Measurements from ENCODE around the gene GLS2. TPM values are rescaled to one million over a fixed set of nuclear protein-coding genes. Genes with fewer than 3 reads are reported as not detected.
A peak's percentile ranks its signal among the peaks of the same experiment; 100 is the strongest.

GLS2 gene
- total RNA-seq, 1 donor from 2014 or later: 2.3 TPM

GRCh38 chr12:56451147-56451546 is 36.8 kb downstream of the GLS2 start:
- Histone ChIP-seq H3K27ac (no peak overlapping the region), H3K4me1 (peaks cover 41% of the 10 kb centered on the region), H3K9ac (no peak overlapping the region), H3K4me2 (no peak overlapping the region), H3K79me2 (ENCODE audit: low read depth) (peaks cover 27% of the 10 kb centered on the region), H3K27me3 (no peaks in the 10 kb centered on the region), H3K36me3 (no peaks in the 10 kb centered on the region), H3K4me3 (no peak overlapping the region), H2AFZ (replicated peaks) (peak overlapping the region; percentile 39), H3F3A (ENCODE audit: low read depth) (peaks cover 37% of the 10 kb centered on the region), H4K20me1 (ENCODE audit: low read depth) (no peaks in the 10 kb centered on the region), H3K9me3 (ENCODE audit: low read depth) (no peaks in the 10 kb centered on the region)
- H3K27me3 Mint-ChIP-seq (ENCODE audit: insufficient read depth, low read depth): peaks cover 9% of the 10 kb centered on the region
- TF ChIP-seq EZH2phosphoT487 (IDR thresholded peaks at IDR 0.05) (no peak), EZH2 (IDR thresholded peaks at IDR 0.05) (no peak)
- TF ChIP-seq, protein P1, sequence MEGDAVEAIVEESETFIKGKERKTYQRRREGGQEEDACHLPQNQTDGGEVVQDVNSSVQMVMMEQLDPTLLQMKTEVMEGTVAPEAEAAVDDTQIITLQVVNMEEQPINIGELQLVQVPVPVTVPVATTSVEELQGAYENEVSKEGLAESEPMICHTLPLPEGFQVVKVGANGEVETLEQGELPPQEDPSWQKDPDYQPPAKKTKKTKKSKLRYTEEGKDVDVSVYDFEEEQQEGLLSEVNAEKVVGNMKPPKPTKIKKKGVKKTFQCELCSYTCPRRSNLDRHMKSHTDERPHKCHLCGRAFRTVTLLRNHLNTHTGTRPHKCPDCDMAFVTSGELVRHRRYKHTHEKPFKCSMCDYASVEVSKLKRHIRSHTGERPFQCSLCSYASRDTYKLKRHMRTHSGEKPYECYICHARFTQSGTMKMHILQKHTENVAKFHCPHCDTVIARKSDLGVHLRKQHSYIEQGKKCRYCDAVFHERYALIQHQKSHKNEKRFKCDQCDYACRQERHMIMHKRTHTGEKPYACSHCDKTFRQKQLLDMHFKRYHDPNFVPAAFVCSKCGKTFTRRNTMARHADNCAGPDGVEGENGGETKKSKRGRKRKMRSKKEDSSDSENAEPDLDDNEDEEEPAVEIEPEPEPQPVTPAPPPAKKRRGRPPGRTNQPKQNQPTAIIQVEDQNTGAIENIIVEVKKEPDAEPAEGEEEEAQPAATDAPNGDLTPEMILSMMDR (IDR thresholded peaks at IDR 0.05): no peak
- peaks cover 3% of the 10 kb centered on the region for H3K9me3 Mint-ChIP-seq
- no peak for DNase-seq (ENCODE audit: low spot score)
- H3K27ac Mint-ChIP-seq: peak overlapping the region; percentile 74
- H3K36me3 Mint-ChIP-seq: peaks cover 9% of the 10 kb centered on the region
- no peak overlapping the region for H3K4me3 Mint-ChIP-seq
- peaks cover 25% of the 10 kb centered on the region for H3K4me1 Mint-ChIP-seq

DNA sequence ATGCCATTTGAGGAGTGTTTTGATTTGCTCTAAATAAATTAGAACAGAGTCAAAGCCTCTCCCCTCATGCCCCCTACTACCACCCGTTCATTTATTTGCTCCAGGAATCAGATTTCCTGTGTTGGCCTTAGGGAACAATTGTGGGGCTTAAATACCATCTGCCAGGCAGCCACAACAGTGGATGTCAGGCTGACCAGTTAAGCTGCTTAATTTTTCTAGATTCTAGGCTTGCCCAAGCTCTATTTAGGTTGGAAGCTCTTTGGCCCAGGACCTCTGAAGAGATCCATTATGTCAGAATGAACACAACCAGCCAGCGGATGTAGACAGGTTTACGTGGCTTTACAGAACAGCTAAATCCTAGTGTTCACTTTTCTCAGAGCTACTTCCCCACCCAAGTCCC is 37.7 kb downstream of the GLS2 start:
- Mint-ChIP-seq H3K9me3 (peaks cover 7% of the 10 kb centered on the region), H3K27ac (peak overlapping the region; percentile 98), H3K4me1 (peaks cover 25% of the 10 kb centered on the region), H3K27me3 (ENCODE audit: insufficient read depth, low read depth) (peaks cover 9% of the 10 kb centered on the region), H3K36me3 (peaks cover 14% of the 10 kb centered on the region), H3K4me3 (peak overlapping the region; percentile 92)
- H3K4me3 ChIP-seq: no peak overlapping the region
- DNase-seq (ENCODE audit: low spot score): peak; percentile 33
- peak overlapping the region; percentile 19 for H3K4me2 ChIP-seq
- peaks cover 39% of the 10 kb centered on the region for H3K4me1 ChIP-seq
- no peaks in the 10 kb centered on the region for H4K20me1 ChIP-seq (ENCODE audit: low read depth)
- H3K9me3 ChIP-seq (ENCODE audit: low read depth): no peaks in the 10 kb centered on the region
- H3K27me3 ChIP-seq: no peaks in the 10 kb centered on the region
- TF ChIP-seq EZH2phosphoT487 (IDR thresholded peaks at IDR 0.05) (no peak), EZH2 (IDR thresholded peaks at IDR 0.05) (no peak)
- TF ChIP-seq, protein P1 (IDR thresholded peaks at IDR 0.05): no peak
- H3K79me2 ChIP-seq (ENCODE audit: low read depth): peaks cover 34% of the 10 kb centered on the region
- H2AFZ ChIP-seq (replicated peaks): peak overlapping the region; percentile 9
- H3K9ac ChIP-seq: no peak overlapping the region
- peaks cover 37% of the 10 kb centered on the region for H3F3A ChIP-seq (ENCODE audit: low read depth)
- H3K27ac ChIP-seq: no peak overlapping the region
- H3K36me3 ChIP-seq: no peaks in the 10 kb centered on the region

GRCh38 chr12:56449622-56449984 is 38.4 kb downstream of the GLS2 start:
- H3K4me3 Mint-ChIP-seq: peak overlapping the region; percentile 92
- no peak for DNase-seq (ENCODE audit: low spot score)
- H3K27me3 Mint-ChIP-seq (ENCODE audit: insufficient read depth, low read depth): peaks cover 9% of the 10 kb centered on the region
- Histone ChIP-seq H2AFZ (replicated peaks) (peak overlapping the region; percentile 64), H3K27me3 (no peaks in the 10 kb centered on the region), H4K20me1 (ENCODE audit: low read depth) (no peaks in the 10 kb centered on the region), H3F3A (ENCODE audit: low read depth) (peaks cover 37% of the 10 kb centered on the region), H3K9ac (no peak overlapping the region), H3K79me2 (ENCODE audit: low read depth) (peaks cover 40% of the 10 kb centered on the region), H3K36me3 (no peaks in the 10 kb centered on the region), H3K4me3 (peak overlapping the region; percentile 57), H3K4me2 (peak overlapping the region; percentile 77), H3K9me3 (ENCODE audit: low read depth) (no peaks in the 10 kb centered on the region), H3K27ac (peak overlapping the region; percentile 95), H3K4me1 (peaks cover 33% of the 10 kb centered on the region)
- TF ChIP-seq, protein P1 (IDR thresholded peaks at IDR 0.05): no peak
- TF ChIP-seq EZH2 (IDR thresholded peaks at IDR 0.05) (no peak), EZH2phosphoT487 (IDR thresholded peaks at IDR 0.05) (no peak)
- peaks cover 10% of the 10 kb centered on the region for H3K9me3 Mint-ChIP-seq
- H3K36me3 Mint-ChIP-seq: peaks cover 17% of the 10 kb centered on the region
- peak overlapping the region; percentile 98 for H3K27ac Mint-ChIP-seq
- peaks cover 28% of the 10 kb centered on the region for H3K4me1 Mint-ChIP-seq

Data from neural progenitor cell (in vitro differentiated cells).